ENCODE results near the gene SLC25A29. TPM values are rescaled to one million over a fixed set of nuclear protein-coding genes. Genes with fewer than 3 reads are reported as not detected.

Gene SLC25A29
- total RNA-seq, 2 experiments from 2014 or later = 29.7 to 29.9 TPM

DNA sequence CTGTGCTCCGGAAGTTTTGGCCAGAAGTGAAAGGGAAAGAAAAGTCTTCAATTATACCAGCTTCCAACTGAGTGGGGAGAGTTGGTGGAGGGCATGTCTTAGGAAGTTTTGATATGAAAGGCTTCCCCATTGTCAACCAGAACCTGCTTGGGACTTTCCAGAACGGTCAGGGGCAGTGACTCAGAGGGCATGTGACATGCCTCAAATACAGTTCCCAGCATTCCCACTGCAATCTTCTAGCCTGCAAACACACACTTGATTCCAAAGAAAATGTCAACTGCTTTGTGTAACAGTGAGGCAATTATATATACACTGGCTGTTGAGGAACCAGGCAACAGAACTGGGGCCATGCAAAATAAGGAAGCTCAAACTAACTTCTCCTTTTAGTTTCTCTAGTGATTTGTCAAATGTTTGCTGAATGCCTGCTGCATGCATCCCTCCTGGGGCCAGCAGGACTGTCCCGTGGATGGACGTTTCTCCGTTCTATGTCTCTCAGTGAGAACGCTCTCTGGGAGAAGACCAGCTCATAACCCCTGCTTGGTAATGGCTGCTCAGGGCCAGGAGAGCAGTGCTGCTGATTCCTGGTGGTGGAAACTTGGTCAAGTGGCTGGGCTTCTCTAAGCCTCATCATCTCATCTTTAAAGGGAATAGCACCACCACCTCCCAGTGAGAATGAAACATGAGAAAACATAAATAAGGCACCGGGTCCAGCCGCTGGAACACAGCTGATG is 35.2 kb upstream of the SLC25A29 start:
- Mint-ChIP-seq H3K36me3 (ENCODE audit: low read depth) (peaks cover 65% of the 10 kb centered on the region), H3K4me3 (no peak overlapping the region), H3K27me3 (ENCODE audit: low read depth) (no peaks in the 10 kb centered on the region), H3K9me3 (ENCODE audit: insufficient read depth) (no peaks in the 10 kb centered on the region), H3K27ac (peak overlapping the region; percentile 70), H3K4me1 (ENCODE audit: low read depth) (peaks cover 14% of the 10 kb centered on the region)
- no peak for ATAC-seq
- ChIA-PET POLR2A (interaction anchor here (0.6 to 0.9 kb wide), 3 partner anchors 10 to 231 kb away, joined by 3 read pairs; no protein-coding TSS in a partner anchor), CTCF (interaction anchor here (2.5 kb wide), 1 partner anchor 36 kb away, joined by 6 read pairs; no protein-coding TSS in a partner anchor)
- no peak for DNase-seq

DNA sequence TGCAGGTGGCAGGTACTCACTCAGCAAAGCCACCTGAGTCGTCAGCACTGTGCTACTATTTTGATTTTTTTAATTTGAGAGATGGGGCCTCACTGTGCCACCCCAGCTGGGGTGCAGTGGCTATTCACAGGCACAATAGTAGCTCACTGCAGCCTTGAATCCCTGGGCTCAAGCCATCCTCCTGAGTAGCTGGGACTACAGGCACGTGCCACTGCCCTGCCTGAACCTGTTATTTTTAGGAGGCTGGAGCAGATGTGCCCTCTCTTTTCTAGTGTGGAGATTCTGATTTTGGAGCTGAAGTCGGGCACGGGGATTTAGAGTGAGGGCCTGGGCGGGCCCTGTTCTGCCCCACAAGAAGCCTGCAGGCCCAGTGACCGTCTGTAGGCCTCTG is 34.2 kb upstream of the SLC25A29 start:
- DNase-seq (no peak), ATAC-seq (no peak)
- Mint-ChIP-seq H3K27me3 (ENCODE audit: low read depth) (no peaks in the 10 kb centered on the region), H3K4me1 (ENCODE audit: low read depth) (peaks cover 14% of the 10 kb centered on the region), H3K9me3 (ENCODE audit: insufficient read depth) (no peaks in the 10 kb centered on the region), H3K36me3 (ENCODE audit: low read depth) (peaks cover 63% of the 10 kb centered on the region), H3K4me3 (no peak overlapping the region), H3K27ac (peak overlapping the region; percentile 22)
- ChIA-PET POLR2A (no interaction called here), CTCF (interaction anchor here (2.5 kb wide), 1 partner anchor 37 kb away, joined by 6 read pairs; no protein-coding TSS in a partner anchor)

DNA sequence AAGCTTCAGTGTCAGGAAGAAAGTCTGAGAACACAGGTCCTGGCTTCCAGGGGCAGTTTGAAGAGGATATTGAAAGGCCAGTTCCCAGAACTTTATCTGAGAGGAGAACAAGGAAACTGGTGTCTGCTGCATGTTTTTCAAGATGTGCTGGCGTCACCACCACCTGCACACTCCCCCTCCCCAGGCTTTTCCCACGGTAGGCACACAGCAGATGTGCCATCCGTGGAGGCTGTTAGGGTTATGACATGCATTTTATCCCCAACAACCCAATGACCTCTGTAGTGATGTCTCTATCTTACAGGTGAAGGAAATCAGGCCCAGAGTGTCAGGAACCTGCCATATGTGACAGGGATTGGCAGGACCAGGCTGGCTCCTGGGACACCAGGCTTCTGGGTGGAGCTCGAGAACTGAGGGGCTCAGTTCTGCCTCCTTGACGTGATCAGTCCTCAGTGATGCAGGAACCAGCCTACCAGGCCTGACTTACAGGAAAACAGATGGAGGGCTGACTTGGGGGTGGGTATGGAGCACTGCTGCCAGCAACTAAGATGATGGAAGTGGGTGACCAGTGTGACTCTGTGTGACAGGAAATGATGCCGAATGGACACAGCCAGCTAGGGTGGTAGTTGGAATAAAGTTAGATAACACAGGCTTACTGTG is 33.6 kb upstream of the SLC25A29 start:
- H3K9me3 Mint-ChIP-seq (ENCODE audit: insufficient read depth) = no peaks in the 10 kb centered on the region
- peaks cover 14% of the 10 kb centered on the region for H3K4me1 Mint-ChIP-seq (ENCODE audit: low read depth)
- ChIA-PET POLR2A (no interaction called here), CTCF (interaction anchor here (2.5 kb wide), 1 partner anchor 37 kb away, joined by 6 read pairs; no protein-coding TSS in a partner anchor)
- ATAC-seq (no peak), DNase-seq (no peak)
- peak overlapping the region; percentile 22 for H3K27ac Mint-ChIP-seq
- no peak overlapping the region for H3K4me3 Mint-ChIP-seq
- H3K27me3 Mint-ChIP-seq (ENCODE audit: low read depth) = no peaks in the 10 kb centered on the region
- H3K36me3 Mint-ChIP-seq (ENCODE audit: low read depth) = peaks cover 66% of the 10 kb centered on the region

DNA sequence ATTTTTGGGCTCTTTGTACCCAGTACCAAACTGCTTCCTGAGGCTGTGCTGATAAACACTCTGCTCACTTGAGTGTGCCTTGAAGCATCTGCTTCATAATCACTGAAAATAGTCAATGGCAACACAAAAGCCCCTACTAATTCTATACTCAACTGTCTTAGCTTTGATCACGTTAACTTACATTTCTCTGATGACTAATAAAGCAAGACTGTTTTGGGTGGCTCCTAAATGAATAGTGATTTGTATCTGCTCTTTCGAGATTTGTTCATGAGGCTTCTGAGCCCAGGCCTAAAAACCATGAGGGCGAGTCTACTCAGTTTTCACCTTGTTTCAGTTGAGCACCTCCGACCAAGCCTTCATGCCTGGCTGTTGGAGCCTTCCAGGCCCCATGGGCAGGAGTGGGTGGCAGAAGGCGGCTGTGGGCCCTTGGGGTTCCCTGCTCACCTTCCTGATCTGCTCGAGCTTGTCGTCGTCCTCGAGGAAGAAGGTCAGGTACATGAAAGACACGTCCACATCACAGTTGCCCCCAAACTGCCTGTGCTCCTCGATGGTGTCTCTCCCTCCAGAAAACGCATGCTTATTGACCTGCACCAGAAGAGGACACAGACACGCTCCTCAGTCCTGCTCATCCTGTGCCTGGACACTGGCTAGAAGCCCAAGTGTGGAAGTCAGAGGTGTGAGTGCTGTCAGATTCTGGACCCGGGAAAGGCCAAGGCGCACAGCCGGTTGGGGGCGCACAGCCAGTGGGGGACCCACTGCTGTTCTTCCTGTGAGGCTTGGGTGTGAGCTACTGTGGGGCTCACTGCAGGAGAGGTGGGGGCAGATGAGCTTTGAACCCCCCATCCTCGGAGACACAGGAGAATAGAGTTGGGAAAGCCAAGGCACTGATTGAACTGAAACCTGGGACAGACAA is 30.6 kb upstream of the SLC25A29 start:
- no peak for DNase-seq
- H3K4me3 Mint-ChIP-seq = no peak overlapping the region

DNA sequence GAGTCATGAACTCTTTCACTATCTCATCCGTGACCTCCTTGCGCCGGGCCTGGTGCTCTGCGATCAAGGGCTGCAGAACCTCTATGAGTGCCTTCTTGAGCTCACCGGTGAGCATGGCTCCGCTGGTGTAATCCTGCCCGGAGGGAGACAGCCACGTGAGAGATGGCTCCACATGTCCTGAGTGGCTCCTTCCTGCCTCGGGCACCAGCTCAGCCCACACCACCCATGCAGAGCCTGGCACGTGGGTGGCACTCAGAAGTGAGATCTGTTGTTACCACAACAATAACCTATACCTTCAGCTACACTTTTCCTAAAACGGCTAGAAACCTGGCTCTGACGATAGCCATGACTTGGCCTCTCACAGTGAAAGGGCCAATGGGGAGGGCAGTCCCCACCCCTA is 28.7 kb upstream of the SLC25A29 start:
- no peaks in the 10 kb centered on the region for H3K27me3 Mint-ChIP-seq (ENCODE audit: low read depth)
- H3K4me3 Mint-ChIP-seq = no peak overlapping the region
- H3K36me3 Mint-ChIP-seq (ENCODE audit: low read depth) = peaks cover 44% of the 10 kb centered on the region
- ATAC-seq (no peak), DNase-seq (no peak)
- H3K4me1 Mint-ChIP-seq (ENCODE audit: low read depth) = no peaks in the 10 kb centered on the region
- H3K27ac Mint-ChIP-seq = no peak overlapping the region
- CTCF ChIA-PET = interaction anchor here (0.9 kb wide), 1 partner anchor 16 kb away, joined by 3 read pairs; no protein-coding TSS in a partner anchor
- no peaks in the 10 kb centered on the region for H3K9me3 Mint-ChIP-seq (ENCODE audit: insufficient read depth)
- POLR2A ChIA-PET = no interaction called here

More for the DNA sequence above, 30.6 kb upstream of the SLC25A29 start:
- H3K27ac Mint-ChIP-seq = no peak overlapping the region
- peaks cover 61% of the 10 kb centered on the region for H3K36me3 Mint-ChIP-seq (ENCODE audit: low read depth)
- H3K9me3 Mint-ChIP-seq (ENCODE audit: insufficient read depth) = no peaks in the 10 kb centered on the region
- ChIA-PET POLR2A (no interaction called here), CTCF (interaction anchor here (1.1 kb wide), 1 partner anchor 41 kb away, joined by 3 read pairs; no protein-coding TSS in a partner anchor)
- no peak for ATAC-seq
- H3K27me3 Mint-ChIP-seq (ENCODE audit: low read depth) = no peaks in the 10 kb centered on the region
- H3K4me1 Mint-ChIP-seq (ENCODE audit: low read depth) = peaks cover 10% of the 10 kb centered on the region

DNA sequence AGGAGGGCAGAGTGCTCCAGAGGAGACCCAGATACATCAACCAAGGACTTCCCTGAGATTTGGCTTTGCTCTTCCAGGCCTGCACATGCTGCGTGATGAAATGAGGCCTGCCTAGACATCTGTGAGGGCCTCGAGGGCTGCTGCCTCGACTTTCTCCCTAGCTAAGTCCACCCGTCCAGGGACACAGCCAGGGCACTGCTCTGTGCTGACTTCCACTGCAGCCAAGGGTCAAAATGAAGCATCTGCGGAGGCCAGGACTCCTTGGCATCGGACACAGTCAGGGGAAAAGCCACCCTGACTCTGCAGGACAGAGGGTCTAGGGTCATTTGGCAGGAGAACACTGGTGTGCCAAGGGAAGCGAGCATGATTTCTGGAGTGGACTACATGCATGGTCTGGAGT is 27.6 kb upstream of the SLC25A29 start:
- POLR2A ChIA-PET = no interaction called here
- ATAC-seq = no peak

DNA sequence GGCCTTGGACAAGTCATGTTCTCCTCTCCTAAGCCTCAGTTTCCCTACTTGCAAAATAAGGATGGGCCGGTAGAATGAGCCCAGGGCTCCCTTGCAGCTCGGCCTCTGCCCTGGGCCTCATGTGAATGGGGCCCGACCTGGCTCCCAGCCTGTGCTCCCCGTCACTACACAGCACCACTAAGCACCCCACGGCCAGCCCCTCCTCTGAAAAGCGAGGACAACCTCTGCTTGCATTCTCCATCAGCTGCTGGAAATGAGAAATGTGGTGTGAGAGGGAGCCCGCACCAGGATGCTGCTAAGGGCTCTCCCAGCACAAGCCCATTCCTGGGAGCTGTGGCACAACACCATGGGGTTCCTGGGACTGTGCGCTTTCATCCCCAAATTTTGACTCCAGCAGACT is 27.1 kb upstream of the SLC25A29 start:
- Mint-ChIP-seq H3K4me1 (ENCODE audit: low read depth) (no peaks in the 10 kb centered on the region), H3K4me3 (no peak overlapping the region), H3K9me3 (ENCODE audit: insufficient read depth) (no peaks in the 10 kb centered on the region), H3K27ac (no peak overlapping the region), H3K36me3 (ENCODE audit: low read depth) (peaks cover 38% of the 10 kb centered on the region), H3K27me3 (ENCODE audit: low read depth) (no peaks in the 10 kb centered on the region)
- ChIA-PET POLR2A (no interaction called here), CTCF (no interaction called here)
- ATAC-seq = no peak
- DNase-seq = no peak

More for the DNA sequence above, 27.6 kb upstream of the SLC25A29 start:
- H3K4me1 Mint-ChIP-seq (ENCODE audit: low read depth) = no peaks in the 10 kb centered on the region
- H3K4me3 Mint-ChIP-seq = no peak overlapping the region
- peaks cover 41% of the 10 kb centered on the region for H3K36me3 Mint-ChIP-seq (ENCODE audit: low read depth)
- no peaks in the 10 kb centered on the region for H3K27me3 Mint-ChIP-seq (ENCODE audit: low read depth)
- H3K9me3 Mint-ChIP-seq (ENCODE audit: insufficient read depth) = no peaks in the 10 kb centered on the region
- CTCF ChIA-PET = no interaction called here
- no peak overlapping the region for H3K27ac Mint-ChIP-seq
- no peak for DNase-seq

DNA sequence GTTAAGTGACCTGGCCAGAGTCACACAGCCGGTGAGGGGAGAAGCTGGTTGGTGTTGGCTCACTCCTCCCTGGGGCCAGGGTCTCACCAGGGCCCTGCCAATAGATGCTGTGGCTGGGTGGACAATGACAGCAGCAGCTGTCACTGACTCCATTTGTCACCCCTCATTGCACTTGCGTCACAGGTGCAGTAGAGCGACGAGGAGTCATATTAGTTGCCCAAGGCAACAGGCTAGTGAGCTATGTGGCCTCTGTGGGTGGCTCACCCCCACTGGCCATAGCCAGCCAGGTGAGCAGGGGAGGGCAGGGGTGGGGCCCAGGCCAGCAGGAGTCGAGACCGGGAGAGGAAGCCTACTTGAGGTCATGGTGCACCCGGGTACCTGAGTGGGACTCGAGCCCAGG is 26.6 kb upstream of the SLC25A29 start:
- ATAC-seq (no peak), DNase-seq (no peak)
- ChIA-PET CTCF (no interaction called here), POLR2A (no interaction called here)
- Mint-ChIP-seq H3K36me3 (ENCODE audit: low read depth) (peaks cover 35% of the 10 kb centered on the region), H3K9me3 (ENCODE audit: insufficient read depth) (no peaks in the 10 kb centered on the region), H3K27ac (no peak overlapping the region), H3K4me1 (ENCODE audit: low read depth) (no peaks in the 10 kb centered on the region), H3K4me3 (no peak overlapping the region), H3K27me3 (ENCODE audit: low read depth) (no peaks in the 10 kb centered on the region)

DNA sequence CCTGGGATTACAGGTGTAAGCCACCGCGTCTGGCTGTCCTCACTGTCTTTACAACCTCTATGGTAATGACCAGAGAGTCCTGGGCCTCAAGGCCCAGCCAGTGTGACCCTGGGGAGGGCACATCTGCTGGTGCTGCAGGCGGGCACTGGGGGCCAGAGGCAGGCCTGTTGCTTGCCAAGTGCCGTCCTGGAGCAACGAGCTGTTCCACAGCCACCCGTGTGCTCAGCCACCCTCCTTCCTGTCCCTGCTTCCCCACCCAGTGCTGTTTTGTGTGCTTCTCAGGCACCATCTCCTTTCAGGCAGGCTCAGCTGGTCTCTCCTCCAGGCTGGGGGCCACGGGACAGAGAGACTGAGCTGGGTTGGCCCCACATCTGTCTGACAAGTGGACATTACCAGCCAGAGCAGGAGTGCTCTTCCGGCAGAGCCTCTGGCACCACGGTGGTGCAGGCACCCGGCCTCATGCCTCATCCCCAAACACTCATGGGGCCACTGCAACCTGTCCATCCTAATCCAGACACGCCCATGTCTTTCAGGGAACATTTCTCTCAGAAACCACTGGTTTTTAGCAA is 25.9 kb upstream of the SLC25A29 start:
- H3K9me3 Mint-ChIP-seq (ENCODE audit: insufficient read depth) = no peaks in the 10 kb centered on the region
- CTCF ChIA-PET = no interaction called here

DNA sequence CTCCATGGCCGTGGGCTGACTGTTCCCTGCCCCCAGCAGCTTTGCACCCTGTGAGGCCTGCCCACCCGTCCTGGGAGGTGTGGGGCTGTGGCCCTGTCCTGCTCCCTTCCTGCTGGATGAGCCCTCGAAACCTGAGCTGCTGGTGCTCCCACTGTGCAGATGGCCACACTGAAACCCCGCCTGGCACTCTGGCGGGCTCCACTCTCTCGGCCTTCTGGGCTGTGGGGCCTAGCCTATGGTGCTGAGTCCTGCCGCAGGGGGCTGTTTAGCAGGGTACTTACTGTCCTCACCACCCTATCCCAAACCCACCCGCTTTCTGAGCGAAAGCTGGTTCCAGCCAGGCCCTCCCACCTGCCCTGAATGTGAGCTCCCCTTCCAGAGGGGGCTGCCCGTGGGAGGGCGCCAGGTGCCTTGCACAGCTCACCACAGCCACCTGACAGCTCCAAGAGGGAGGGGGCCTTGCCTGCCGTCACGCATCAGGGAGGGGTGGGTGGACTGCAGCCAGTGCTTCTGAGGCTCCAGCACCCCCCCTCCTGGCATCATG is 24.2 kb upstream of the SLC25A29 start:
- H3K27ac Mint-ChIP-seq = no peak overlapping the region
- no peaks in the 10 kb centered on the region for H3K27me3 Mint-ChIP-seq (ENCODE audit: low read depth)
- CTCF ChIA-PET = no interaction called here
- no peaks in the 10 kb centered on the region for H3K9me3 Mint-ChIP-seq (ENCODE audit: insufficient read depth)
- H3K4me1 Mint-ChIP-seq (ENCODE audit: low read depth) = no peaks in the 10 kb centered on the region
- no peak overlapping the region for H3K4me3 Mint-ChIP-seq
- H3K36me3 Mint-ChIP-seq (ENCODE audit: low read depth) = peaks cover 19% of the 10 kb centered on the region
- ATAC-seq (peak; percentile 13), DNase-seq (no peak)
- POLR2A ChIA-PET = interaction anchor here (0.8 kb wide), 1 partner anchor 1195 kb away, joined by 3 read pairs; no protein-coding TSS in a partner anchor

More for the DNA sequence above, 25.9 kb upstream of the SLC25A29 start:
- no peaks in the 10 kb centered on the region for H3K4me1 Mint-ChIP-seq (ENCODE audit: low read depth)
- POLR2A ChIA-PET = no interaction called here
- no peaks in the 10 kb centered on the region for H3K27me3 Mint-ChIP-seq (ENCODE audit: low read depth)
- ATAC-seq (no peak), DNase-seq (no peak)
- H3K4me3 Mint-ChIP-seq = no peak overlapping the region
- peaks cover 32% of the 10 kb centered on the region for H3K36me3 Mint-ChIP-seq (ENCODE audit: low read depth)
- H3K27ac Mint-ChIP-seq = no peak overlapping the region

DNA sequence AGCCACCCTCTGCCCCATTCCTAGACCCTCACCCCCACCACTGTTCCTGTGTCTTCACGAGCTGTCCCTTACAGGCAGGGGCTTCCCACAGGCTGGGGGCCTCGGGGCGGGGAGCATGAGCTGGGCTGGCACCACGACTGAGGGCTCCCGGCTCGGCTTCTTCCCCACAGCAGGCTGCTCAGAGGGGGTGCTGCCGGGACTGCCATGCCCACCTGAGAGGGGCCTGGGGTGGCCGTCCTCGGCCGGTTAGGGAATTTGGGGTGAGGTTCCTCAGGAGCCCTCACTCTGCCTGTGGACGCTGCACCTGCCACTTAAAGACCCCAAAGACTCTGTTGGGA is 23.7 kb upstream of the SLC25A29 start:
- H3K9me3 Mint-ChIP-seq (ENCODE audit: insufficient read depth) = no peaks in the 10 kb centered on the region
- no peak overlapping the region for H3K4me3 Mint-ChIP-seq
- ChIA-PET POLR2A (interaction anchor here (0.8 kb wide), 1 partner anchor 1195 kb away, joined by 3 read pairs; no protein-coding TSS in a partner anchor), CTCF (no interaction called here)
- no peaks in the 10 kb centered on the region for H3K27me3 Mint-ChIP-seq (ENCODE audit: low read depth)
- DNase-seq (no peak), ATAC-seq (no peak)
- no peaks in the 10 kb centered on the region for H3K4me1 Mint-ChIP-seq (ENCODE audit: low read depth)
- no peak overlapping the region for H3K27ac Mint-ChIP-seq
- peaks cover 17% of the 10 kb centered on the region for H3K36me3 Mint-ChIP-seq (ENCODE audit: low read depth)
